GM19239 (cell line): Measurements from ENCODE around the gene GPR37.

ENCODE experiments used
- DNase-seq: peaks from one replicate; pipeline ENCODE4 v3.0.0; 2011; ENCODE audit warnings: low spot score; ENCODE audit not compliant: insufficient read length
- FAIRE-seq: peaks from 2 replicates; lab custom pipeline; 2011; peaks lifted over from hg19 to GRCh38; lab: Jason Lieb, UNC

The GPR37 gene

GRCh38 chr7:124737760-124738300, 27.8 kb downstream of the GPR37 start:
- no peak for FAIRE-seq
- DNase-seq: no peak

DNA sequence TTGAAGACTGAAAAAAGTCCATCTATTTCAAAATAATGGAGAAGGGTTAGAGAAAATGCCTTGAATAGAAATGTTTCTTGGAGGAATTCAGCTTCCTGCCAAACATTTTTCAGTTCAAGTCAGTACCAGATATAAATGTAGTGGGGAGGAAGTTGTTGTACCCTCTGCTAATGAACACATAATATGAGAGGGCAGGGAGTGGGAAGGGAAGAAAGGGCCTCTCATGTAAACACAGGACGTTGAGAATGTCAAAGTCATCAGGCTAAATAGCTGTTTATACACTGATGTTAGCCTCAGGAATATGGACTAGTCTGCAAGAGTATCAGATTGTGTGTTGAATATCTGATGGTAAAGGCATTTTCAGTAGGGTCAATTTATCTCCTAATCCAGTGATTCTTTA, 37.0 kb downstream of the GPR37 start:
- no peak for DNase-seq
- FAIRE-seq: no peak

GRCh38 chr7:124724507-124725192, 40.9 kb downstream of the GPR37 start:
- DNase-seq (no peak), FAIRE-seq (no peak)

DNA sequence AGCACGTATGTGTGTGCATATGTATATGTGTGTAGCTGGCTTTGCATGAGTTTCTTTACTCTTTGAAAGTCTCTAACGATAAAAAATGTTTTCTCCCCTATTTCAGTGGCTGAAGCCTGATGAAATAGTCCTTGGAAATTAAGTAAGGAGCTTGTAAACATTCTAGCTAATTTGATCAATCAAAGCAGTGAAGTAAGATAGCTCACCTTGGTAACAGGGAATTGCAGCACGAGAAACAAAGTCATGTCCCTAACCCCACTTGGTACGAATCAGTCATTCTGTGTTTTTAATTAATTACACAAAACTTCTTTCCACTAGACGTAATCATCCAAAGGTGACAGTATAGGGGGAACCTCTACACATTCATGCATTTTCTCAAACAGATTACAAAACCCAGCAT, 41.5 kb downstream of the GPR37 start:
- DNase-seq (no peak), FAIRE-seq (no peak)

DNA sequence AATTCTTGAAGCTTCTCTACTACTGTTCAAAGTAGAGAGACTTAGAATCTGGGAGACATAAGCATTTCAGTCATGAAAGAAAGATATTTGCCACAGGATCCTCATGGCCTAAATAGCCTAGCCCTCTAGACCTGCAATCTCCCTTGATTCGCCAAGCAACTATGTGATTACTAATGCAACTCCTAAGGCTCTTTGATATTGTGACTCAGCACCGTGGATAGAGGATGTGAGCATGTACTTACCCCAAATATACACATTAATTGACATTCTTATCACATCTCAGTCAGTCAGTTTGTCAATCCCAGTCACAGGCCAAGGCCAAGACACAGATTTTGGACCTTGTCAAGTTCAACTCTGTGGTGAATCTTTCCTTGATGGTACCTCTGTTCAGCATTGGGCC, 42.6 kb downstream of the GPR37 start:
- DNase-seq (no peak), FAIRE-seq (no peak)

GRCh38 chr7:124722292-124722691, 43.3 kb downstream of the GPR37 start:
- DNase-seq (no peak), FAIRE-seq (no peak)

DNA sequence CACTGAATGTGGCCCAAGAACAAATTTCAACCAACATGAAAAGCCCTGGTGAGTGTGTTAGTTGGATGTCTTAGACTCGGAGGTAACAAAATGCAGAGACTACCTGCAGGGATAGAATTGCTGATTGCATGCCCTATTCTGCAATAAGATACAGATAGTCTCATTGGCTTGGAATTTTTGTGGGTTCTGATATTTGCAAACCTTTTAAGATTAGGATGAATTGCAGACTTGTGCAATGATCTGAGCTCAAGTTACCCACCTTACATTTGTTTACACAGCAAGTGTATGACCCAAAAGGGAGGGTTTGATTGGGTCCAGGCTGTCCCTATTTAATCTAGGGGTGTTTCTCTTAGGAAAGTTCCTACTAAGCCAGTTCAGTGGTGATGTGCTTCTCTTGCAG, 45.4 kb downstream of the GPR37 start:
- no peak for DNase-seq
- FAIRE-seq: no peak

DNA sequence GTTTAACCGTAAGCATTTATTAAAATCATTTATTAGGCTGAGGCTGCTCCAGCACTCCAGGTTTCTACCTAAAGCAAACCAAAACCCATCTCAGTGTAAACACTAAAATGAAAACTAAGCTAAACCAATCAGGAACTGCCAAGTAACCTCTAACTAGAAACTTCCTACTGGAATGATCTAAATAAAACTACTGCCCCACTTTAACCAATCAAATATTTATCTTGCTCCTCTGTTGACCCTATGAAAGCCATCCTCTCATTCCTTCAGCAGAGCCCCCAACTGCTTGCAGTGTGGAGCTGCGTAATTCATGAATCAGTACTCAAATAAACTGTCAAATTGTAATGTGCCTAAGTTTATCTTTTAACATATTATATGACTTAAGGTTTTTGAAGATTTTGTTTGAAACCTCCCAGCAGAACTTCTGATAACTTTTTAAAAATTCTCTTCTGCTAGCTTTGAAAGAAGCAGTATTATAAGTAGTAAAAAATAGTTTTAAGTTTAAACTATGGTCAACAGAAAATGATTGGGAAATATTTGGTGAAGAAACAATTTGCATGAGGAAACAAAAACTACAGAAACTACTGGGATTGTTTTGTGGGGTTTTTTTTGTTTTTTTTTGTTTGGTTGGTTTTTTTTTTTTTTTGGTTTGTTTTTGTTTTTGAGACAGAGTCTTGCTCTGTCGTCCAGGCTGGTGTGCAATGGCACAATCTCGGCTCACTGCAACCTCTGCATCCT, 47.4 kb downstream of the GPR37 start:
- FAIRE-seq (no peak), DNase-seq (no peak)

DNA sequence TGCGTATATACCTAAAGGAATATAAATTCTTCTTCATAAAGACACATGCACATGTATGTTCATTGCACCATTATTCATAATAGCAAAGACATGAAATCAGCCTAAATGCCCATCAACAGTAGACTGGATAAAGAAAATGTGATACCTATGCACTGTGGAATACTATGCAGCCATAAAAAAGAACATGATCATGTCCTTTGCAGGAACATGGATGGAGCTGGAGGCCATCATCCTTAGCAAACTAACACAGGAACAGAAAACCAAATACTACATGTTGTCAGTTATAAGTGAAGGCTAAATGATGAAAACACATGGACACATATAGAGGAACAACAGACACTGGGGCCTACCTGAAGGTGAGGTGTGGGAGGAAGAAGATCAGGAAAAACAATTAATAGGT, 48.7 kb downstream of the GPR37 start:
- no peak for FAIRE-seq

GRCh38 chr7:124713086-124713485, 52.5 kb downstream of the GPR37 start:
- DNase-seq (no peak), FAIRE-seq (no peak)

More for the DNA sequence above, 48.7 kb downstream of the GPR37 start:
- no peak for DNase-seq

DNA sequence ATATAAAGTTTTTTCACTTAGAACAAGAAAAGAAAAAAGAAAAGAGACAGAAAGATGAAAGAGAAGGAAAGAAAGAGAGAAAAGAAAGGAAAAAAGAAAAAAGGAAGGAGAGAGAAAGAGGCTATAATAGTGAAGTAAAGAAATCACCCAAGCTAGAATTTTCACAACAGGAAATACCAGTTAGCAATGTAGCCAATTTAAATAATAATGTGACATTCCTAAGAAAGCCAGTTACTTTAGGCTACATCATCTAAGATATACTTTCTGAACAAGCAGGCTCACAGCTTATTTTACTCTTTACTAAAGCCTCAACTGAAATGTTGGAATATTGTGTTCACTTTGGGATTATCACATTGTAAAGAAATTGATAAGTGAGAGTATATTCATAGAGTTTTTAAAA, 53.6 kb downstream of the GPR37 start:
- no peak for FAIRE-seq
- DNase-seq: no peak

- FAIRE-seq (no peak), DNase-seq (no peak)
Measured at GRCh38 chr7:124702385-124702784, 63.2 kb downstream of the GPR37 start.

DNA sequence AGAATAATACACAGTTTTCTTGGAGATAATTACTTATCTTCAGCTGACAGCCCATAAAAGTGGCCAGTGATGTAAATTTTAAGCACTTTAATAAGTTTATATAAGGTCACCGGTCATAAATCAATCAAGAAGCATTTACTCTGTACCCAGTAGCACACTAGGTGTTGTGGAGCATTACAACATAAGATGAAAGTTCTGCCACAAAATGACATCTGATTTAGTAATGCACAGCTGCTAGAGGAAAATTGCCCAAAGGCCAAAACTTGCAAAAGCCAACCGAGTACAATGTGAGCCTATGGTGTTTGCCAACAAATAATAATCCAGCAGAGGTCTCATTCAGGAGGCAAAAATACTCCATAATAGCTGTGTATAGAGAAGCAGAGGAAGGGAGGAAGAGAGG, 63.6 kb downstream of the GPR37 start:
- no peak for DNase-seq
- no peak for FAIRE-seq

GRCh38 chr7:124700655-124701054, 64.9 kb downstream of the GPR37 start:
- FAIRE-seq: no peak

DNA sequence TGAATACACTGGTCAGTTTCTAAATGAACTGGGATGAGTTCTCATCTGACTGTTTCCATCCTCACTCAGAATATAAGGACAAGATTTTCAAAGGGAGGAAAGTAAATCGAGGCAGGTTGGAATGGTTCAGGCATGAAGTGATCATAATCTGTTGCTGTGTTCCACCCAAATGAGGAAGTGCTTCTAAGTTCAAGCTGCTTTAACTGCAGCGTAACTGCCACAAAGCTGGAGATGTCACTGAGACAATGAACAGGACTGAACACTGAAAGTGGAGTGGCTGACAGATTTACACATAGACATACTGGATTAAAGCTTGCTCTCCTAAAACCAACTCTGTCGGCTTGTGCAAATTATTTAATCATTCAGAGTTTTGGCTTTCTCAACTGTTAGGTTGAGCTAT, 66.6 kb downstream of the GPR37 start:
- DNase-seq (no peak), FAIRE-seq (no peak)

More at GRCh38 chr7:124700655-124701054, 64.9 kb downstream of the GPR37 start:
- no peak for DNase-seq

DNA sequence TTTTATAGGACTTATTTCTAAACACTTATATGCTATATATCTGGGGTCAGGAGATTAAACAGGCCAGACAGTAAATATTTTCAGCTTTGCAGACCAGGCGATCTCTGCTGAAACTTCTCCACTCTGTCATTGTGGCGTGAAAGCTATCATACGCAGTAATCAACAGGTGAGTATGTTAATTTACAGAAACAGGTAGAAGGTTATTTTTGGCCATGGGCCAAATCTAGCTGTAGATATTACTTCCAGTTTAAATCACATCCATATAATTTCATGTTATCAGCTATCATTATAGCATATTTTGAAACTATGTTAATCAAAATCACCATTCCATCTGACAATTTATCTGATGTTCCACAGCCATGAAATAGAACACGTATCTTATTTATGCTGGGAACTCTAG, 67.8 kb downstream of the GPR37 start:
- DNase-seq: no peak
- FAIRE-seq: no peak
